CD4-positive, alpha-beta T cell treated with Interleukin-12 subunit alpha and Interleukin-12 subunit beta, for 1 hour (primary cell): ENCODE data around the gene IGF2BP2.
"Not testable (repeated sequence)": the region's sequence is repeated elsewhere in the genome, so short reads cannot be mapped to it uniquely, and the experiment has no call there.

Source experiments
- DNase-seq: peaks from one replicate; pipeline ENCODE4 v3.0.0-alpha.2; 2020

The IGF2BP2 gene

GRCh38 chr3:185831990-185832389 is 7.1 kb upstream of the IGF2BP2 start:
- DNase-seq, result no peak

DNA sequence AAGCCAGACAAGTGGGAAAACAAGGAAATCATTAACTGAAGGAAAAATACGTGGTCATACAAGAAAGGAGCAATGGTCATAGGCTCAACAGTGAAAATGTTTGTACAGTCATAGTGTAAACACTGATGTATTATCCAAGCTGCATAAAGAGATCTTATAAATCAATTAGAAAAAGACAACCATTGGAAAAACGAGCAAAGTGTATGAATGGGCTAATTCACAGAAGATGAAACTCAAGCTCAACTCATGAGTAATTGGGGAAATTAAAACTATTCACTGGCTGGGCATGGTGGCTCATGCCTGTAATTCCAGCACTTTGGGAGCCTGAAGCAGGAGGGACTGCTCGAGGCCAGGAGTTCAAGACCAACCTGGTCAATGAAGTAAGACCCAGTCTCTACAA is 6.4 kb upstream of the IGF2BP2 start:
- DNase-seq, result no peak

DNA sequence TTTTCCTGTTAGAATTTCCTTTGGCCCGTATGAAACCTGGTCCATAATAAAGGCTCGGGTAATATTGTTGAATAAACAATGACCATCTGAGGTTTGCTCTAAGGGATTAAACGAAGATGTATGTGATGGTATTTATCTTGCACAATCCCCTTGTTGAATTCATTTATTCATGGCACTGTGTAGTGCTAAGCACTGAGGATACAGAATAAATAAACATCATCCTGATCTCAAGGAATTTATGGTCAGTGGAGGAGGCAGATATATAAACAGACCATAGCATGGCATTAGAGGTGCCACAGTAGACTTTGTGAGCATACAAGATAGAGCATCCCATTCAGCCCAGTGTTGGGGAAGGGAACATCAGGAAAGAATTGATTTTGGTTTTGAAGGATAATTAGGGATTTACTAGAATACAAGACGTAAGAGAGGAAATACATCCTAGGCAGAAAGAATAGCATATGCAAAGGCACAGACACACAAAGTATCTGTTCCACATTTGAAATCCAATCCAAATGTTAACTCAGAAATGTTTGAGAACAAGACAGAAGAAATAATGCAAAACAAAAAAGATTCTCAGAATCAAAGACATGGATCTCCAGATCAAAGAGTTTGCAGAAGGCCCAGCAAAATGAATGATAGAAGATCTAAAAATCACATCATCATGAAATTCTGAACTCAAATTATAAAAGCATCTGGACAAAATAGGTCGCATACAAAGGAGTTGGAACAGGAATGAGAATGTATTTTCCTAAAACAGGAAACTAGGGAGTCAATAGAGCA is 5.4 kb upstream of the IGF2BP2 start:
- no peak for DNase-seq

GRCh38 chr3:185828755-185829154 is 3.9 kb upstream of the IGF2BP2 start:
- no peak for DNase-seq

DNA sequence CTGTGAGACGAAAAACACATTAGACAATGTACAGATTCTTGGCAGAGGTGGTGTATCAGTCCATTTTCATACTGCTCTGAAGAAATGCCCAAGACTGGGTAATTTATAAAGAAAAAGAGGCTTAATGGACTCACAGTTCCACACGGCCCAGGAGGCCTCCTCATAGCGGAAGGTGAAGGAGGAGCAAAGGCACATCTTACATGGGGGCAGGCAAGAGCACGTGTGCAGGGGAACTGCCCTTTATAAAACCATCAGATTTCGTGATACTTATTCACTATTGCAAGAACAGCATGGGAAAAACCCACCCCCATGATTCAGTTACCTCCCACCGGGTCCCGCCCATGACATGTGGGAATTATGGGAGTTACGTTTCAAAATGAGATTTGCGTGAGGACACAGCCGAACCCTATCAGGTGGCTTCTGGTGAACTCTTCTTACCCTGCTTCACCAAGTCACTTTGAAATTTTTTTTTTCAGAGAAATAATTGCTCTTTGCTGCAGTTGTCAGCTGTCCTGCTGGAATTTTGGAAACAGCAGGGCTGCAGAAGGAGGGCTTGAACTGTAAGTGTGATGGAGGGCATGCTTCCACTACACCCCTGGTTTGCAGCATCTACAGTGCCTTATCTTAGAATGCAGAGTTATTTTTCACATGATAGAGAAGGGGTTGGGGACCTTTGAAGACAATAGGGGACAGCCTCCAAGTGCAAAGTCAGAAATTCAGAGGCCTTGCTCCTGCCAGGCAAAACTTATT is 2.9 kb upstream of the IGF2BP2 start:
- DNase-seq, result no peak

GRCh38 chr3:185825639-185826481 is 1.0 kb upstream of the IGF2BP2 start:
- peak; percentile 19 for DNase-seq

DNA sequence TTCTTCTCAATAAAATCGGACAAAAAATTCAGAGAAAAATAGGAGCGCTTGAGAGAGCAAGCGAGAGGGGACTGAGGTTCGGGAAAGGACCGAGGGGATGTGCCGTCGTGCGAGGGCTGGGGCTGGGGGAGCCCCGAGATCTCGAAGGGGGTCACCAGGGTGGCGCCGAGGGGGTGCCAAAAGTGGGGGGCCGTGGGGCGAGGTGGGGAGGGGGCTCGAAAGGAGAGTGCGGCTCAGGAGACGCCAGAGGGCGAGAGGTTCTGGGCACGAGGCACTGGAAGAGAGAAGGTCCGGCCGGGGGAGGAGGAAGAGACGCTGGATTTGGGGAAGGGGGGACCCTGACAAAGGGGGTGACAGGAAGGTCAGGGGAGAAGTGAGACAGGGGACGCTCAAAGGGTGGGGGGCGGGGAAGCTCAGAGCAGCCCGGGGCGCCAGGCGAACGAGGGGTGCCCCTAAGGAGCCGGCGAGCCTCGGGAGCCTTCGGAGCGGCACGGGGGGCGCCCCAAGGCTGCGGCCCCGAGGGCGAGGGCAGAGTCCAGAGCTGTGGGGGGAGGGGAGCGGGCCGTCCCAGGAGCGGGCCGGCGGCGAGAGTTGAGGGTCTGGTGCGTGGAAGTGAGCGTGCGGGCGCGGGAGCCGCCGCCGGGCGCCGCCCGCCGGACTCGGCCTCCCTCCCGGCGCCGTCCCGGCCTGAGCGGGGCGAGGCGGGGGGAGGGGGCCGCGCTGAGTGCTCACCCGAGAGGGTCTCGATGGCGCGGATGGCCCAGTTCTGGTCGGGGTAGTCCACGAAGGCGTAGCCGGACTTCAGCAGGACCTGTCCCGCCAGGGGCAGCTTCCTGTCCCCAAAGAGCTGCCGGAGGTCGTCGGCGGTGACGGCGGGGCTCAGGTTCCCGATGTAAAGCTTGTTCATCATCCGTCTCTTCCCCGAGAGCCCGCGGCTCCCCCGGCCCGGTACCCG is 514 bp downstream of the IGF2BP2 start:
- DNase-seq, result no peak

GRCh38 chr3:185823078-185824044 is 1.5 kb downstream of the IGF2BP2 start:
- peak; percentile 9 for DNase-seq

- no peak for DNase-seq
Observed at GRCh38 chr3:185822221-185823000, 2.4 kb downstream of the IGF2BP2 start.

DNA sequence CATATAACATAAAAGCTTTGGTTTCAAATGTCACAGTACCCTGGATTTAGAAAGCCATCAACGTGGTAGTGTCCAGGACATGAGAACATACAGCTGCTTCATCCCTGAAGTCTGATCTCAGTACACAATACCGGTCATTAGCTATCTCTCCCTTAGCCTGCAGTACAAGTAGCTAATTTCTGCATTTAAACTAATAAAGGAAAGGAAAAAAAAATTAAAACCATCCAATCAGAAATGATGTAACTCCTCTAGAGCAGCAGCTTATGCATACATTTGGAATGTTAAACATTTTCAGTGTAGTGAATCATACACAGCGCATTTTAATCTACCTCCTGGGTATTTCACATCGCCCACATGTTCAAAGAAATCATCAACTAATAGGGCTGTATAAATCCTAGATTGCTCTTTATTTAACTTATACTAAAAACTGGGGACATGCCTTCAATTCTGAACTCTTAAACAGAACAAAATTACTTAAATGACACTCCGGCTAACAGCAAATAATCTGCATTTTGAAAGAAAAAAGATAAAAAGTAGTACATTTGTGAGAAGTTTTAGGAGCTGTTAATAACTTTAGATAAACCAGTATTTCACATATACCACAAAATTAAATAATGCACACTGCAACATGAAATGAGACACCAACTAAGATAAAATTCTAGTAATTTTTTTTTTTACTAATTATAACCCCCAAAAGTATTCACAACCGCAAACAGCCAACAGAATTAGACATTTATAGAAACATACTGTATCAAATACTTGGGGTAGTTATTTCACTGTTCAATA is 3.7 kb downstream of the IGF2BP2 start:
- no peak for DNase-seq

- DNase-seq, result no peak
Observed at GRCh38 chr3:185818267-185818875, 6.5 kb downstream of the IGF2BP2 start.

- no peak for DNase-seq
Observed at GRCh38 chr3:185815391-185816282, 9.2 kb downstream of the IGF2BP2 start.

GRCh38 chr3:185813691-185814215 is 11.1 kb downstream of the IGF2BP2 start:
- no peak for DNase-seq

DNA sequence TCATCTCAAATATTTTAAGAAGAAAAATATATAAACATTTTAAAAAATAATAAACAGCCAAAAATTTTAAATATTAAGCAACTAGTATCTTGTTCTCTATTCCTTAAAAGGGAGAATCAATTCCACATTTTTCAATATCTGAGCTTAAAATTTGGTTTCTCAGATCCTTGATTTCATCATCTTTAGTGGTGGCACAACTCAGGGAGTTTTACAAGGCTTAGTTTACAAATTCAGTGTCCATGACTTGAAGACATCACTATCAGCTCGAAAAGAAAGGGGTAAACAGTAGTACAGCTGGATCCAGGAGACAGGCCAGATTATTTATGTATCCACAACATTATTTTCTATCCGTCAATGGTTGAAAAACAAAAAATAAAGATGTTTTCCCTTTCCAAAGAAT is 11.6 kb downstream of the IGF2BP2 start:
- no peak for DNase-seq

- no peak for DNase-seq
Observed at GRCh38 chr3:185807445-185808068, 17.3 kb downstream of the IGF2BP2 start.

DNA sequence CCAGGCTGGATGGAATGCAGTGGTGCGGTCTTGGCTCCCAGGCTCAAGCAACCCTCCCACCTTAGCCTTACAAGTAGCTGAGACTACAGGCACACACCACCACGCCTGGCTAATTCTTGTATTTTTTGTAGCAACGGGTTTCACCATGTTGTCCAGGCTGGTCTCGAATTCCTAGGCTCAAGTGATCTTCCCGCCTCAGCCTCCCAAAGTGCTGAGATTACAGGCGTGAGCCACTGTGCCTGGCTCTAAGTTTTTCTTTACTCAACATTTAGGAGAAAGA is 26.1 kb downstream of the IGF2BP2 start:
- not testable (repeated sequence) for DNase-seq
